T1000 (cell line): Measurements from ENCODE around the gene ZFYVE19.

Experiments
- DNase-seq: peaks from one replicate; lab custom pipeline; 2025; ENCODE audit warnings: mixed read lengths; lab: John Stamatoyannopoulos, UW

The ZFYVE19 gene

DNA sequence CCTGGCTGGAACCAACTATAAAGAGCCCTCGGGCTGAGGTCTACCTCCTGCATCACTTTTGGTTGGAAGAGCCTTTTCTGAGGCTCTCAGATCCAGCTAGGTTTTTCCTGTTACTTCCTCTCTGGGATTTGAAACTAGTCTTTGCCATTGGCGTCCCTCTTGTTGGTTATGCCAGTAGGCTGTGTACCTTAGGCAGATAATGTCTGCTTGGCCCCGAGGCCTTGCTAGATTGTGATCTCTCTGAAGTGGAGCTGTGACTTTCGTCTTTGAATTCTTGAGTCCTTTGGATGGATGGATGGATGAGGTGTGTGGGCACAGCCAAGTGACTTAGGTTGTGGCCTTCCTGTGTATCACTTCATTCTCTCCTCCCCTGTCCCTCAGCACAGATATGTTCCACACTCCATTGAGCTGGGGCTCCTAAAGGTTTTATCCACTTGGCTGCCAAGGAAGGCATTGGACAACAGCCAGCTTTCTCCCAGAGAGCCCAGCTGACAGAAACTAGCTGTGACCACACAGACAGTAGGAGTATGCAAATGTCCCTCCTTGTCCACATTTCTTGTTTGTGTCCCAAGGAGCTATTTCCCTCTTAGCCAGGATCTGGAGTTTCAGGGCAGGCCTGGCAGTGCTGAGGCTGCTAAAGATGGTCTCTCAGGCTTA, 8.3 kb downstream of the ZFYVE19 start:
- no peak for DNase-seq

DNA sequence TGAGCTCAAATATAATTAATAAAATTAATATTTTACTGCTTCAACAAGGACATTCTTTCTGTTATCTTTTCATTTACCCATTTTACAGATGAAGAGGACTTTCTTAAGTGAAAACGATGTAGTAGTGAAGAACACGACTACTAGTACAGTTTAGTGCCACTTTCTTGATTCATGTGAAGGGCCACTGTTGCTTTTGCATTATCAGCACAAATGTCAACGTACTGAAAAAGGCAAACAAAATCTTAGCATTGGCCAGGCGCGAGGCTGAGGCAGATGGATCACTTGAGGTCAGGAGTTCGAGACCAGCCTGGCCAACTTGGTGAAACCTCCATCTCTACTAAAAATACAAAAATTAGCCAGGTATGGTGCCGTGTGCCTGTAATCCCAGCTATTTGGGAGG, 12.2 kb downstream of the ZFYVE19 start:
- DNase-seq = no peak

DNA sequence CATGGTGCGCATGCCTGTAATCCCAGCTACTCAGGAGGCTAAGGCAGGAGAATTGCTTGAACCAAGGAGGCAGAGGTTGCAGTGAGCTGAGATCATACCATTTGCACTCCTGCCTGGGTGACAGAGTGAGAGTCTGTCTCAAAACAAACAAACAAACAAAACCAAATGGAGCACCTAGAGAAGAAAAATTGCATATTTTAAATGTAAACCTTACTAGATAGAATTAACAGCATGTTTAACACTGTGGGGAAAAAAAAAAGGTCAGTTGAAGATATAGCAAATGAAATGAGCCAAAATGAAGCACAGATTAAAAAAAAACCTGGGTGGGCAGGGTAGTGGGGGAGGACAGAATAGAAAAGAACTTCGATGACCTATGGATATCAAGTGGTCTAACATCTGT, 14.3 kb downstream of the ZFYVE19 start:
- DNase-seq = no peak

DNA sequence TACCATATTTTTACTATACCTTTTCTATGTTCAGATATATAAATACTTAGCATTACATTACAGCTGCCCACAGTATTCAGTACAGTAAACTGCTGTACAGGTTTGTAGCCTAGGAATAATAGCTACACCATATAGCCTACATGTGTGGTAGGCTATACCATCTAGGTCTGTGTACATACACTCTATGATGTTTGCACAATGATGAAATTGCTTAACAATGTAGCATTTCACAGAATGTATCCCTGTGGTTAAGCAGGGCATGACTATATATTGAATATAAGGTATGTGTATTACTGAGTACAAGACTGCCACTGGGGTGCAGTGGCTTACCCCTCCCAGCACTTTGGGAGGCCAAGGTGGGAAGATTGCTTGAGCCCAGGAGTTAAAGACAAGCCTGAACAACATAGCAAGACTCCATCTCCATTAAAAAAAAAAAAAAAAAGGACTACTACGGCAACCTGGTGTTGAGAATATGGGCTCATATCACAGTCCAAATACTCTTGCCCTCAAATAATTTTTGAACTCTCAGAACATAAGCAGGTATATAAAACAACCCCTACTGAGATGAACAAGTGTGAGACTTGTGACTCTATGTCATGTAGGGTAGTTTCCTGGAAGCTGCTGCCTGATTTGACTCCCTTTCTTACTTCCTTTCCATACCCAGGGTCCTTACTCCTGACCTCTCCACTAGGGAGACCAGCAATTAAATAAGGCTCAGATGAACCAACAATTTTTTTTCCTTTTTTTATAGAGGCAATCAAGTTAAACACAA, 16.9 kb downstream of the ZFYVE19 start:
- no peak for DNase-seq

DNA sequence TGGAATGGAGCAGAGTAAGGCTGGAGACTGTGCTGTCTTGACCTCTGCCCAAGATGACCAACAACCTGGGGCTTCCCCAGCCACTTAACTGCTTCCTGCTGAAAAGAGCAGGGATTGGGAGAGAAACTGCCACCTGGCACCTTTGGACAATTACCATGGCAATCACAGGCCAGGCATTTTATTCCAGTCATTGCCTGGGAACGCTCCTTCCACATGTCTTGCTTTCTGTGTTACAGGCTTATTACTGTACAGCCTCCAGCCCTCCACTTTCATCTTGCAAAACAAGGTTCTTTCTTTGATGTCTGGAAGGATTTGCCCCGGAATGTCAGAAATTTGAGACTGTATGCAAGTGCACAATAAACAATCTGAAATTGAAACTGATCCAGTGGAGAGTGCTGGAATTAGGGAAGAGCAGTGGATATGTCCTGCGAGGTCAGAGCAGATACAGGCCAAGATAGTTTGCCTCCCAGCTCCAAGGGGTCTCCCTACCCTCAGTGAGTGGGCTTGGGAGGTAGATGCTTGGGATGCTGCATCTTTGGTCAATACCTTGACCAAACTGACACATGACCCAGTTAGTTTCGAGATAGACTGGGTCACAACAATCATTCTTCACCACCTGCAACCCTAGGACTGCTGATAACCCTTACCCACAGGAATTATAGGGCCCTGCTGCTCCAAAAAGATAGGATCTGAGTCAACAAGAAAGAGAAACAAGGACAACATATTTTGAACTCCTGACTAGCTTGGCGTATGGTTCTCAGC, 19.0 kb downstream of the ZFYVE19 start:
- no peak for DNase-seq

DNA sequence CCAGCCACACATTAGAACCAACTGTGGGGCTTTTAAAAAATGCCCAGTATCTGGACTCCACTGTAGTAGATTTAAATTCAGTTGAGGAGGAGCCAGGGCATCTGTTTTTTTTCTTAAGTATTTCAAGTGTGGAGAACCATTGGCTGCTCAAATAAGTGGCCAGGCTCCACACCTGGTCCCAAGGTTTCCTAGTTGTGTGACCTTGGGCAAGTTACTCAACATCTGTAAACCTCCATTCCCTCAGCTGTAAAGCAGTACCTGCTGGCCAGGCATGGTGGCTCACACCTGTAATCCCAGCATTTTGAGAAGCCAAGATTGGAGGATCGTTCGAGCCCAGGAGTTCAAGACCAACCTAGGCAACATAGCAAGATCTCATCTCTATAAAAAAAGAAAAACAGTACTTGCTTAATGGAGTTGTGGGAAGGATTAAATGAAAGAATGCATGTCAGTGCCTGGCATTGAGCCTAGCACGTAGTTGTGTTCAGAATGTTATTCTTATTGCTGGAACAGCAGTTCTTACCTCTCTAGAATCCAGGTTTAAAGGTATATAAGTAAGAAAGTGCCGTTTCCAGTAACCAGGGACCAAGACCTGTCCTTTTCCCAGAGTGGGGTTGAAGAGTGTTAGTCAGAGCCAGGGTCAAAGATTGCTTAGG, 19.7 kb downstream of the ZFYVE19 start:
- no peak for DNase-seq

DNA sequence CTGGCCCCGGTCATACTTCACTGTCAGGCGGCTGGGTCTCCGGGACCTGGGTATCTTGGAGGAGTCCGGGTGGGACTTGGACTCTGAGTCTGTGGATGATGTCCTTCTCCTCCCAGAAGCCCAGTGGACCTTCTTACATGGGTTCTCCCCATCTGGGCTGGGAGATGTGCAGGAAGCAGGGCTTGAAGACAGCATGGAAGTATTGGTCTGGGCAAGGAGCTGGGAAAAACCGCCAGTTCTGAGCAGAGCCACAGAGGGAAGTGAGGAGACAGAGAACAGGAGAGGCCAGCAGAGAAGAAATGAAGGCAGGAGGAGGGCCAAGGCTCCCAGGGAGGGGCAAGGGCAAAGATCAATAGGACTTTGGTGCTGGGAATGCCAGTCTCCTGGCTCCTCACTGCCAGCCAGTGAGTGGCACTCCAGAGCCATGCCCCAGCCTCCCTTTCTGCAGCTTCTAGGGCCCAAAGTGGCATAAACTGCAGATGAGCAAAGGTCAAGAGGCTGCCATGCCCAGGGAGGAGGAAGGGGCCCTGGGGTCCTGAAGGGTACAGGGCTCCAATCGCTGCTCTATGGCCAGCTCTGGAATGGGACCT, 21.7 kb downstream of the ZFYVE19 start, which contains the start of gene PPP1R14D:
Gene PPP1R14D (minus strand): TSS at position 262 of the 590 bp plus-strand sequence. CDS start 67 bp downstream, at position 195.
- DNase-seq = no peak

DNA sequence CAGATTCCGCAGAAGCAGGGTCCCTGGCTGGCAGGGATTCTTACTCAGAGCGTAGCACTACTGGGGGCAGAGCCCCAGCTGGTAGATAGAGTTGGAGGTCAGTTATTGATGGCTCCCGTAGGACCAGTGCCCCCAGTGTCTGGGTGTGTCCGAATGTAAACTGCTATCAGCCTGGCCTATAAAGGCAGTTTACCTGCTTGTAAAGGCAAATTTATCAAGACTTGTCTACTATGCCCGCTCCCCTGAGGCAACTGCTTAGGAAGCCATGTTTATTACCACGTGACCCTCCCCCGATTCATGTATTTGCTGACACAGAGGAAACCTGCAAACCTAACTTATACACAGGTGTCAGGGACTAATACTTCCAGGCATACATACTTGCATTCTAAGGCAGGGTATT, 22.2 kb downstream of the ZFYVE19 start:
- DNase-seq = no peak

DNA sequence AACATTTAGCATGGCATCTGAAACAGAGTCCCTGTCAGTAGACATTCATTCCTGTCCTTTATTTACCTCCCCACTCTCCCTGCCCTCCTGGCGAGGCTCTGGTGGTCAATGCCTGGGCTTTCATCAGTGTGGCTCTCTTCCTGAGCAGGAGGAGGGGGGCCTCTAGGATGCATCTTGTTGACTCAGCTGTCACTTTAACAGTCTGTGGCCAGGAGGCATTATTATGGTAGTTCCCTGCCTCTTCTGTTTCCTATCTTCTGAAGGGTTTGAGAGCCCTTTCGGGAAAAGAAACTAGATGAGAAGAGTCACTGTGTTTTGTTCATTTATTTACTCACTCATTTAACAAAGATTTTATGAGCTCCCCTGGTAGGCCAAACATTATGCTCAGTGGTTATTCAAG, 24.0 kb downstream of the ZFYVE19 start:
- DNase-seq = no peak

DNA sequence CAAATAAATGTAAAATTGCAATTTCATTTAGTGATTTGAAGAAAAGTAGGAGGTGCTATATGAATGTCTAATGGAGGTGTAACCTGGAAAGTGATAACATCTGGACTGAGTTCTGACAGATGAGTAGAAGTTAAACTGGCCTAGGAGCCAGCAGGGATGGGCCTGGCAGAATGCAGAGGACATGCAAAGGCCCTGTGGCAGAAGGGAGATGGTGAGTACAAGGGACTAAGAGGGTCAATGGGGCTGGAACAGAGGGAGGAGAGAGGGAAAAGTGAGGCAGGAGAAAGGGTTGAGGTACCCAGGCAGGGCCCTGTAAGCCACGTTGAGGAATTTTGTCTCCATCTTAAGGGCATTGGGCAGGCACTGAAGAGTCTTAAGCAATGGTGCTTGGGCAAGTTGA, 25.0 kb downstream of the ZFYVE19 start:
- no peak for DNase-seq

DNA sequence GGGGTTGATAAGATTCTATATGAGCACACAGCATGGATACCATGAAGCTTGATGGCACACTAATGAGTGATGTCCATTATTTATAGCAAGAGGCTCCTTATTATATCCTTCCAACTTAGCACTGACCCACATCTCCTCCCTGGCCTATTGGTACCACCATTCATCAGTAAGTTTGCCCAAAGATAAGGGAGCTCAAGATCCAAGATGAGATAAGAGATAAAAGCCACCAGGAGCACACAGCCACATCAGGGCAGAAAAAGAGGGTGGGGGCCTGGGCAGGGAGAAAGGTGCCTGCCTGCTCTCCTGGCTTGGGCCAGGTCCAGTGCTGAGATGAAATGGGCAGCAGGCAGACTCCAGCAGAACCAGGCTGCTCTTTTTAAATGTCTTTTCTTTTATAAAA, 26.0 kb downstream of the ZFYVE19 start:
- DNase-seq = no peak

DNA sequence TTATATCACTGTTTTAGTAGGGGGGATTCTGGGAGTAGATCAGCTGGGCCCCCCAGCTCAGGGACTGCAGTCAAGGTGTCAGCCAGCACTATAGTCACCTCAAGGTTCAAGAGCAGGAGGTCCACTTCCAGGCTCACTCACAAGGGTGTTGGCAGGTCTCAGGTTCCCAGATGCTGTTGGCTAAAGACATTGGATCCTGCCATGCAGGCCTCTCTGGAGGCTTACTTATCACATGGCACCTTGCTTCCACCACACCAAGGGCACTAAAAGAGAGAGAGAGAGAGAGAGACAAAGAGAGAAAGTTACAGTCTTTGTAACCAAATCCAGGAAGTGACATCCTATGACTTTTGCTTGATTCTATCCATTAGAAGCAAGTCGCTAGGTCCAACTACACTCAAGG, 29.1 kb downstream of the ZFYVE19 start:
- no peak for DNase-seq

DNA sequence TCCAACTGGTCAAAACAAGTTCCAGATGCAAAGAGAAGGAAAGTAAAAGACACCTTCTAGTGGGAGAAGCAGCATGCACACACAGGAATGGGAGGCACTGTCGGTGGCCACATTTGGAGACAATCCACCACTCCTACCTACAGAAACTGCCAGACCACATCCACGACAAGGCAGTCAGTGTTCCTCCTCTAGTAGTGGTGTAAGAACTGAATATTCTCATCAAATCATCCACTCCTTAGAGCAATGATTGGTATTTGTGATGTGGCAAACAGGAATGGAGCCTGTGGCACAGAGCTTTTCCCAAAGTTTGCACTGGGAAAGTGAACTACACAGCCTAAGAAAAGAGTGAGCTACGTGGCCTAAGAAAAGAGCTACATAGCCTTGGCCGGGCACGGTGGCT, 31.9 kb downstream of the ZFYVE19 start:
- DNase-seq = no peak

DNA sequence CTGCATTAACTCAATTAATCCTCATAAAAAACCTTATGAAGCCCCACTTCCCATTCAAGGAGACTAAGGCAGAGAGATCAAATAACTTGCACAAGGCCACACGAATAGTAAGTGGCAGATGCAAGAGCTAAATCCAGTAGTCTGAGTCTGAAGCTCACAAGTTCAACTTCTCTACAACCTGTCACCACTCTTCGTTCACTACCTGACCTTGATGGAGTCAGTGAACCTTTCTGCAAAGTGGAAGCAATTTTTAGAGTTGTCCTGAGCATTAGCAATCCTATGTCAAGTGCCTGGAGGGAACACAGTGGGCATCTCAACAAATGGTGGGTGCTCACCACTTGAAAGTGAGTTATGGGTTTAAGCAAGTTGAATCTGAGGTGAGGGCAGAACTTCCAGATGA, 34.9 kb downstream of the ZFYVE19 start:
- DNase-seq = no peak

DNA sequence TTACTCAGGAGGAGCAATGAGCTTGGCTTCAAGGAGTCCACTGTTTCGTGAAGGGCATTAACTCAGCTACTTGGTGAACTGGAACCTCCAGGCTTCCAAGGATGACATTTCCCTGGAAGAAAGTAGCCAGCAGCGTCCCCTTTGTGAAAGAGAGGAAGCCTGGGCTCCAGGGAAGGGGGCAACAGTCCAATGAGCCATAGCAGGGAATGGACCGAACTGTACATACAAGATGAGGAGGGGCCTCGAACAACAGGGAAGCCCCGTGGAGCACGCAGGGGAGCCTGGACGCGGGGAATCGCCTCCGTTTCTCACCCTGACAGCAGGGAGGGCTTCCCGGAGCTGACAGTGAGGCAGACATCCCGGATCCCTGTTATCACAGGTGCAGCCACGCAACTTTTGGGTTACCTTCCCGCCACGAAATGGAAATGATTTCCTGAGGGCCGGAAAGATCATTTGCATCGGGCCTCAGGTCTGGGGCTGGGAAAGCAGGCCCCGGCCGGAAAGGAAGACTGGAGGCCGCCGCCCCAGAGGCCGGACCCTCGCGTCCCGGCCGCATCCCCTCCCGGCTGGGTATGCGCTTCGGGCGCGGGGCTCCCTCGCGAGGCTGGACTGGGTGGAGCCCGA, 36.5 kb downstream of the ZFYVE19 start:
- DNase-seq = no peak

DNA sequence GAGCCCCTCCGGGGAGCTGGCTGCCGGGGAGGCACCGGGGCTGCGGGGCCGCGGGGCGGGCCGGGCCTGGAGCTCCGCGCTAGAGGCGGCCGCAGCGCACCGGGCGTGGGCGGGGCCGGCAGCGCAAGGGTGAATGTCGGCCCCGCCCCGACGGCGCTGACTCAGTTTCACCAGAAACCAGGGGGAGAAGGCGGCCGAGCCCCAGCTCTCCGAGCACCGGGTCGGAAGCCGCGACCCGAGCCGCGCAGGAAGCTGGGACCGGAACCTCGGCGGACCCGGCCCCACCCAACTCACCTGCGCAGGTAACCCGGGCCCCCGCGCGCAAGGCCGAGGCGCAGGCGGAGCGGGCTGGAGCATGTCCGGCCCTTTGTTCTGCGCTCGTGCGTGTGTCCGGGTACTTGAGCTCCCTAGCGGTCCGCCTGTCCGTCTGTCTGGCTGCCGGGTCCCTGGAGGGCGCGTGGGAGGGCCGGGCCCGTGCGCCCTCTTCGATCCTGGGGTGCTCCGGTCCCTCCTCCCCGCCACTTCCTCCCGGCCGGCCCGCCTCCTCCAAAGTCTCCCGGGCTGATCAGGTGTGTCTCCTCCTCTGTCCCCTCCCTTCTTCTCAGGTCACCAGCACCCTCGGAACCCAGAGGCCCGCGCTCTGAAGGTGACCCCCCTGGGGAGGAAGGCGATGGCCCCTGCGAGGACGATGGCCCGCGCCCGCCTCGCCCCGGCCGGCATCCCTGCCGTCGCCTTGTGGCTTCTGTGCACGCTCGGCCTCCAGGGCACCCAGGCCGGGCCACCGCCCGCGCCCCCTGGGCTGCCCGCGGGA, 37.2 kb downstream of the ZFYVE19 start, which contains the start of gene SPINT1:
Gene SPINT1 (plus strand): TSS at position 164 of the 811 bp plus-strand sequence. CDS start 507 bp downstream, at position 671.
- no peak for DNase-seq

DNA sequence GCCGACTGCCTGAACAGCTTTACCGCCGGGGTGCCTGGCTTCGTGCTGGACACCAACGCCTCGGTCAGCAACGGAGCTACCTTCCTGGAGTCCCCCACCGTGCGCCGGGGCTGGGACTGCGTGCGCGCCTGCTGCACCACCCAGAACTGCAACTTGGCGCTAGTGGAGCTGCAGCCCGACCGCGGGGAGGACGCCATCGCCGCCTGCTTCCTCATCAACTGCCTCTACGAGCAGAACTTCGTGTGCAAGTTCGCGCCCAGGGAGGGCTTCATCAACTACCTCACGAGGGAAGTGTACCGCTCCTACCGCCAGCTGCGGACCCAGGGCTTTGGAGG, 37.8 kb downstream of the ZFYVE19 start:
- DNase-seq = no peak

DNA sequence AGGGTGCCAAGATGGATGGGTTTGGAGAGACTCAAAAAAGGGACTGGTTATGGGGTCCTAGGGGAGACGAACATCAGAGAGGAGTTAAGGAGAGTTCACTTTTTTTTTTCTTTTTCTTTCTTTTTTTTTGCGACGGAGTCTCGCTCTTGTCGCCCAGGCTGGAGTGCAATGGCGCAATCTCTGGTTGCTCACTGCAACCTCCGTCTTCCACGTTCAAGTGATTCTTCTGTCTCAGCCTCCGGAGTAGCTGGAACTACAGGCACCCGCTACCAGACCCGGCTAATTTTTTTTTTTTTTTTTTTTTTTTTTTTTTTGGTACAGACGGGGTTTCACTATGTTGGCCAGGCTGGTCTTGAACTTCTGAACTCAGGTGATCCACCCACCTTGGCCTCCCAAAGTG, 38.1 kb downstream of the ZFYVE19 start:
- DNase-seq = no peak

DNA sequence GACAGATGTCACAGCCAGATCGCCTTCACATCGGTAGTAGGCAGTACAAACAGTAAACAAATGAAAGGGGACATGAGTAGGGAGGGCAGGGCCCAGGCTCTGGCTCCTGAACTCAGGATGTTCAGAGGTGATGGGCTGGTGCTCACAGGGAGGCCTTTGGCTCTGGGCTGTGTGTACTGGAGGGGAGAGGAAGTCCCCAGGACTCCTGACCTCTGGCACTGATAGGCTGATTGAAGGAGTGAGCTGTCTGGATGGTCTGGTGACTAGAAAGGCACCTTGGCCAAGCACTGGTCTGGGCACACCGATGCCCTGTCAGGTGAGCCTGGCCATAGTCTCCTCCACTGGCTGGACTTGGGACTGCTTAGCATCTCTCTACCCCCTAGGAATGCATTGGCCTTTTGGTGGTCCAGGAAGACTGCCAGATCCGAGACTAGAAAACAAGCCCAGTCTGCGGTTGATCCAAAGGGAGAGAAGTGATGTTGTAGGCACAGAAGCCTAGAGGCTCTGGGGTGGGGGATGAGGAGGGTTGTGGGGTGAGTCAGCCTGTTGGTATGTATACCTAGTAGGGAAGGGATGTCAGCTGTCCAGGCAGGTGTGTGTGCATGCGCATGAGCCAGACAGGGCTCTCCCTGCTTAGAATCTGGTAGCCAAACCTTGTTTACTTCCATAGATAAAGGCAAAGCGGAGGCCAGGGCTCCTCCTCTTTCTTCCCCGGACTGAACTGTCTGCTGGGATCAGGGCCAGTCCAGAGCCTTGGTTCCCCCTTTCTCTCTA, 38.8 kb downstream of the ZFYVE19 start:
- DNase-seq = no peak

DNA sequence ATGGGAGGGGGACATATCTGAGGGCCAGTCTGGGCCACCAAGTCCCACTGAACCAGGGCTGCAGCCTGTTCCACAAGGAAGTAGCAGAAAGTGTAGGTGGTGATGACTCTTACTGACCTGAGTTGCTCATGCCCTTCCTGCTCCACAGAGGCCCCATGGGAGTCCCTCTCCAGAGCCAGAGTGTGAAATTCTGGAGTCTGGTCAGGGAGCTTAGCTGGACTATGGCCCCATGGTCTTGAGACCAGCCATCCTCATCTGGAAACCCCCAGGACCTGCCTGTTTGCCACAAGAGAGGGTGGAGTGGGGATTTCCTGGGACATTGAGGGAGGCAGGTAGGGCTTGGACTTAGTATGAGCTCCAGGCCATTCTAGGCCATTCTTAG, 39.9 kb downstream of the ZFYVE19 start:
- no peak for DNase-seq
